Placental pericyte (primary cell): ENCODE measurements around the gene CCDC144A. TPM values are rescaled to one million over a fixed set of nuclear protein-coding genes. Genes with fewer than 3 reads are reported as not detected.

Experiments
- small RNA-seq: library from RNA; depleted of rRNA; stranded (forward); fragments of <200 nt; gene quantifications from one replicate; pipeline ENCODE3, GENCODE V24; 2012; ENCODE audit warnings: low replicate concordance
- total RNA-seq: library from RNA; depleted of rRNA; stranded (reverse); fragments of >200 nt; gene quantifications from 2 replicates; pipeline ENCODE4 v1.2.3, GENCODE V29; 2012

Gene CCDC144A, protein sequence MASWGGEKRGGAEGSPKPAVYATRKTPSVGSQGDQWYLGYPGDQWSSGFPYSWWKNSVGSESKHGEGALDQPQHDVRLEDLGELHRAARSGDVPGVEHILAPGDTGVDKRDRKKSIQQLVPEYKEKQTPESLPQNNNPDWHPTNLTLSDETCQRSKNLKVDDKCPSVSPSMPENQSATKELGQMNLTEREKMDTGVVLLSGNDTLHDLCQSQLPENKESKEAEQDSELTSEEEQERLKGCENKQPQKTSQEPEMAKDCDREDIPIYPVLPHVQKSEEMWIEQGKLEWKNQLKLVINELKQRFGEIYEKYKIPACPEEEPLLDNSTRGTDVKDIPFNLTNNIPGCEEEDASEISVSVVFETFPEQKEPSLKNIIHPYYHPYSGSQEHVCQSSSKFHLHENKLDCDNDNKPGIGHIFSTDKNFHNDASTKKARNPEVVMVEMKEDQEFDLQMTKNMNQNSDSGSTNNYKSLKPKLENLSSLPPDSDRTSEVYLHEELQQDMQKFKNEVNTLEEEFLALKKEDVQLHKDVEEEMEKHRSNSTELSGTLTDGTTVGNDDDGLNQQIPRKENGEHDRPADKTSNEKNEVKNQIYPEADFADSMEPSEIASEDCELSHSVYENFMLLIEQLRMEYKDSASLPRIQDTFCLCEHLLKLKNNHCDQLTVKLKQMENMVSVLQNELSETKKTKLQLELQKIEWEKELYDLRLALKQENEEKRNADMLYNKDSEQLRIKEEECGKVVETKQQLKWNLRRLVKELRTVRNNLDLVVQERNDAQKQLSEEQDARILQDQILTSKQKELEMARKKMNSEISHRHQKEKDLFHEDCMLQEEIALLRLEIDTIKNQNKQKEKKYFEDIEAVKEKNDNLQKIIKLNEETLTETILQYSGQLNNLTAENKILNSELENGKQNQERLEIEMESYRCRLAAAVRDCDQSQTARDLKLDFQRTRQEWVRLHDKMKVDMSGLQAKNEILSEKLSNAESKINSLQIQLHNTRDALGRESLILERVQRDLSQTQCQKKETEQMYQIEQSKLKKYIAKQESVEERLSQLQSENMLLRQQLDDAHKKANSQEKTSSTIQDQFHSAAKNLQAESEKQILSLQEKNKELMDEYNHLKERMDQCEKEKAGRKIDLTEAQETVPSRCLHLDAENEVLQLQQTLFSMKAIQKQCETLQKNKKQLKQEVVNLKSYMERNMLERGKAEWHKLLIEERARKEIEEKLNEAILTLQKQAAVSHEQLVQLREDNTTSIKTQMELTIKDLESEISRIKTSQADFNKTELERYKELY (N-terminal part only)
- 17.9 and 18.2 TPM in 2 replicates for total RNA-seq

DNA sequence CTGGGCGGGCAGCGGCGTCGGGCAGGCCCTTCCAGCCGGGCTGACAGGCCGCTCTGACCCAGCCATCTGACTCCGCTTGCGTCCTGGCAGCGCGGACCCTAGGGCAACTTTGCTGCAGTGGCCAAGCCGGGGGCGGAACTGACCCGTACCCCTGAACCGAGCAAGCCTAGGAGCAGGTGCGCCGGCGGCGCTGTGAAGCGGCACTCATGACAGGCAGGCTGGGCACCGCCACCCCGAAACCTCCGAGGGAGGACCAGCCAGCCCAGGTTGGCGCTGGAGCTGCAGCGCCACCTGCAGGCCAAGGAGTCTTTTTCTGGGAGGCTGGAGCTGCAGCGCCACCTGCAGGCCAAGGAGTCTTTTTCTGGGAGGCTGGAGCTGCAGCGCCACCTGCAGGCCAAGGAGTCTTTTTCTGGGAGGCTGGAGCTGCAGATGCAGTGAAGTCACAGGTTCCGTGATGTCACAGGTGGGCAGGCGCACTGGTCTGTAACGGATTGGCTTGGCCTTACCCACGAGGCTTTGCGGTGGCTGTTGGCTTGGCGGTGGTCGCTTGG, at the start of gene CCDC144A:
TSS of gene CCDC144A (plus strand) at position 511 of the 551 bp plus-strand sequence. CDS start 160 bp downstream, outside the sequence.

DNA sequence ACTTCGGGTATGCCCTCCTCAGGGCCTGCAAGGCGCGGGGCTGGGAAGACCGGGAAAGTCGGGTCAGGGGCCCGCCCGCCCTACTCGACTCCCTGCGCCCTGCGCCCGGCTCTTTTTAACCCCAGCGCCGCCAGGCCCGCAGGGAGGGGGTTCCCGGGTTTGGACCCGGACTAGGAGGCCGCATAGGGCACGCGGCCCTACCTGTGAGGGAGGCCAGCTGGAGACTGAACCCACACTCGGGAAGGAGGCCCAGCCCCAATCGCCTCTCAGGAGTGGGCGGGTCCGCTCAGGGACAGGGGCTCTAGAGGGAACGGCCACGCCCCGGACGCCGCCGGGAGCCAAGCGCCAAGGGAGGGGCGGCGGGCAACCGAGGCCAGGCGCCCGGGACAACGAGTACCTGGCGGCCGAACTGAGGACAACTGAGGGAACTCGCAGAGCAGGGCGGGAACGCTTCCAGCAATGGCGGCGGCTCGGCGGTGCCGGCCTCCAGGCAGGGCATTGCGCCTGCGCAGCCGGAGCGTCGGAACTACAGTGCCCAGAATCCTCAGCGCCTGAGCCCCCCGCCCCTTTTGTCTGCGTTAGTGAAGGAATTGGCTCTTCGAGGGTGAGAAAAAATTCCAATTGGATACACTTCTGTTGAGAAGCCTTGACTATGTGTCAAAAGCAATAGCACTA, 36.5 kb upstream of the CCDC144A start, which contains the start of gene ZNF624:
TSS of gene ZNF624 (minus strand) at position 484 of the 675 bp plus-strand sequence.

Small RNA genes within 50 kb of the gene (small RNA-seq; reads per million reads assigned to genes)
- gene AC022596.1, result not detected
- not detected for gene RNU6-405P

Other genes with a start within 250 kb of the CCDC144A start
- gene LRRC75A, start 198.0 kb upstream of the CCDC144A start, total RNA-seq, result 0.72 and 0.88 TPM in 2 replicates
- 5.0 and 5.3 TPM in 2 replicates for gene ZNF287, start 121.0 kb upstream of the CCDC144A start, total RNA-seq
- 3.1 and 5.6 TPM in 2 replicates for gene ZNF624, start 36.4 kb upstream of the CCDC144A start, total RNA-seq